Endothelial cell of umbilical vein (primary cell): ENCODE measurements around the gene FARP1. TPM values are rescaled to one million over a fixed set of nuclear protein-coding genes. Genes with fewer than 3 reads are reported as not detected.

Experiments
- BruUV-seq: library from RNA; stranded (reverse); fragments of 400-500 nt; replicated peaks from 2 replicates; lab custom pipeline; 2021; lab: Mats Ljungman, UMichigan
- CTCF ChIA-PET: fragments of 300-600, 350-600 bp; sonication (Branson Sonifier 250); formaldehyde crosslinking; loops from one replicate; lab custom pipeline; 2021; ENCODE audit warnings: antibody characterized with exemption, inconsistent platforms; lab: Charles Lee
- POLR2A ChIA-PET: fragments of 300-600, 350-600 bp; sonication (Branson Sonifier 250); formaldehyde crosslinking; loops from one replicate; lab custom pipeline; 2021; ENCODE audit warnings: antibody characterized with exemption, inconsistent platforms; lab: Charles Lee
- DNase-seq: peaks from one replicate; pipeline ENCODE4 v3.0.0-alpha.2; 2011; ENCODE audit warnings: low read depth, low spot score
- FAIRE-seq: peaks from 2 replicates; lab custom pipeline; 2011; peaks lifted over from hg19 to GRCh38; lab: Jason Lieb, UNC
- H2AFZ ChIP-seq: 2 replicates; pipeline ENCODE4 v1.6.0; 2012; ENCODE audit warnings: low read depth, low read length, control low read depth, inconsistent platforms
- H3K27ac ChIP-seq: 2 replicates; pipeline ENCODE4 v1.5.1; 2011; ENCODE audit warnings: low read depth, mild to moderate bottlenecking, control low read depth, low read length, moderate library complexity; ENCODE audit not compliant: insufficient read depth
- H3K27me3 ChIP-seq, 2 experiments: 2 replicates each; pipeline versions ENCODE4 v1.6.0 to v1.6.1; 2011; ENCODE audit warnings: low read length in 2 of 2, mixed read lengths in 1 of 2; ENCODE audit not compliant: control insufficient read depth in 2 of 2, insufficient read depth in 2 of 2
- H3K36me3 ChIP-seq, 2 experiments: 2 replicates in 1 of 2; 3 replicates in 1 of 2; pipeline ENCODE4 v1.5.1; 2011; ENCODE audit warnings: low read length in 2 of 2, mild to moderate bottlenecking in 1 of 2, moderate library complexity in 1 of 2; ENCODE audit not compliant: control insufficient read depth in 2 of 2, insufficient read depth in 2 of 2; ENCODE audit errors: extremely low read depth in 1 of 2
- H3K4me1 ChIP-seq: 3 replicates; pipeline ENCODE4 v1.5.1; 2011; ENCODE audit warnings: mild to moderate bottlenecking, low read length; ENCODE audit not compliant: control insufficient read depth, insufficient read depth; ENCODE audit errors: extremely low read depth
- H3K4me2 ChIP-seq: 2 replicates; pipeline ENCODE4 v1.6.1; 2011; ENCODE audit warnings: low read length, control low read depth, mixed read lengths; ENCODE audit not compliant: insufficient read depth
- H3K4me3 ChIP-seq, 3 experiments: fragments of 200-600 bp in 1 of 3; sonication (generic), shearing (Covaris generic) in 1 of 3; replicated peaks in 1 of 3; 2 replicates each; pipeline ENCODE4 v1.5.1; 2011 to 2016; ENCODE audit warnings: control low read depth in 3 of 3, low read length in 3 of 3, mild to moderate bottlenecking in 2 of 3, inconsistent platforms in 1 of 3, low read depth in 1 of 3, moderate library complexity in 1 of 3; ENCODE audit not compliant: insufficient read depth in 1 of 3
- H3K79me2 ChIP-seq: 2 replicates; pipeline ENCODE4 v1.6.0; 2012; ENCODE audit warnings: low read length, inconsistent platforms; ENCODE audit not compliant: control insufficient read depth, insufficient read depth
- H3K9ac ChIP-seq: replicated peaks from 2 replicates; pipeline ENCODE3; 2011; ENCODE audit warnings: low read length, control low read depth; ENCODE audit not compliant: insufficient read depth; ENCODE audit errors: extremely low read depth
- H3K9me1 ChIP-seq: replicated peaks from 3 replicates; pipeline ENCODE4 v1.6.0; 2011; ENCODE audit warnings: mild to moderate bottlenecking, low read length; ENCODE audit not compliant: control insufficient read depth, insufficient read depth; ENCODE audit errors: extremely low read depth
- H3K9me3 ChIP-seq: replicated peaks from 2 replicates; pipeline ENCODE4 v1.5.1; 2012; ENCODE audit warnings: low read length, inconsistent platforms; ENCODE audit not compliant: control insufficient read depth, insufficient read depth
- H4K20me1 ChIP-seq: replicated peaks from 2 replicates; pipeline ENCODE3; 2011; ENCODE audit warnings: mild to moderate bottlenecking, low read length; ENCODE audit not compliant: control insufficient read depth, insufficient read depth; ENCODE audit errors: extremely low read depth
- EZH2 ChIP-seq: IDR thresholded peaks from 2 replicates; pipeline ENCODE4 v1.6.1; 2012; ENCODE audit warnings: borderline replicate concordance, low read depth, mild to moderate bottlenecking, moderate library complexity, low read length, inconsistent platforms; ENCODE audit not compliant: severe bottlenecking
- FOS ChIP-seq: IDR thresholded peaks from 2 replicates; pipeline ENCODE4 v1.6.1; 2011; ENCODE audit warnings: mild to moderate bottlenecking, low read length, moderate library complexity, borderline replicate concordance; ENCODE audit not compliant: insufficient read depth
- GATA2 ChIP-seq: IDR thresholded peaks from 2 replicates; pipeline ENCODE4 v1.7.0; 2011; ENCODE audit warnings: low read depth, mild to moderate bottlenecking, moderate library complexity, mixed read lengths, low read length; ENCODE audit not compliant: insufficient read length, insufficient read depth
- JUN ChIP-seq: IDR thresholded peaks from 2 replicates; pipeline ENCODE4 v1.6.1; 2011; ENCODE audit warnings: borderline replicate concordance, low read depth; ENCODE audit not compliant: insufficient read length, insufficient read depth
- MYC ChIP-seq: IDR thresholded peaks from one replicate; pipeline ENCODE4 v1.6.1; 2011; ENCODE audit warnings: mild to moderate bottlenecking, low read depth, low read length
- POLR2A ChIP-seq: IDR thresholded peaks from 2 replicates; pipeline ENCODE4 v1.6.1; 2012; ENCODE audit warnings: low read depth, mild to moderate bottlenecking, control low read depth, low read length
- POLR2AphosphoS5 ChIP-seq: IDR thresholded peaks from 2 replicates; pipeline ENCODE4 v1.6.1; 2012; ENCODE audit warnings: low read depth, mild to moderate bottlenecking, control low read depth, low read length, moderate library complexity; ENCODE audit not compliant: insufficient read depth
- dilution Hi-C: fragments of 300-500 bp; cut with MboI; formaldehyde crosslinking; loops from one replicate; pipeline ENCODE4 v1.15.0; 2019; ENCODE audit warnings: low sequenced_read_pairs; ENCODE audit not compliant: extremely low pct_ligation_motif_present
- intact Hi-C: fragments of 100-400 bp; cut with micrococcal nuclease; formaldehyde crosslinking; loops from one replicate; pipeline ENCODE4 v1.10.0; 2022
- polyA plus RNA-seq, 4 experiments: library from polyadenylated mRNA; depleted of rRNA in 3 of 4; stranded (reverse) in 3 of 4; unstranded in 1 of 4; fragments of >200 nt; gene quantifications; 2 replicates each; pipeline versions ENCODE4 v1.2.1 to v1.2.3, GENCODE V29; 2011 to 2012; ENCODE audit warnings: missing spikeins in 1 of 4
- total RNA-seq: library from RNA; stranded (reverse); gene quantifications from 2 replicates; pipeline ENCODE4 v1.2.3, GENCODE V29; 2021
- TF ChIP-seq, protein P1 (sequence below), 2 donors: IDR thresholded peaks; 1 replicate in 1 of 2; 2 replicates in 1 of 2; pipeline ENCODE4 v1.5.1; 2011; ENCODE audit warnings: low read length in 2 of 2, mild to moderate bottlenecking in 2 of 2, moderate library complexity in 2 of 2, control low read depth in 1 of 2, inconsistent platforms in 1 of 2, low read depth in 1 of 2; ENCODE audit not compliant: insufficient read depth in 1 of 2; ENCODE audit errors: extremely low read depth in 1 of 2
- TF ChIP-seq, protein P2 (sequence below): IDR thresholded peaks from 2 replicates; pipeline ENCODE4 v1.6.1; 2011; ENCODE audit not compliant: insufficient read depth, insufficient read length

The FARP1 gene
- total and polyA plus RNA-seq, 2 donors (not counting 3 experiments of a cell fraction or from before 2014, with no cell fraction given) = 19.0 to 77.7 TPM

DNA sequence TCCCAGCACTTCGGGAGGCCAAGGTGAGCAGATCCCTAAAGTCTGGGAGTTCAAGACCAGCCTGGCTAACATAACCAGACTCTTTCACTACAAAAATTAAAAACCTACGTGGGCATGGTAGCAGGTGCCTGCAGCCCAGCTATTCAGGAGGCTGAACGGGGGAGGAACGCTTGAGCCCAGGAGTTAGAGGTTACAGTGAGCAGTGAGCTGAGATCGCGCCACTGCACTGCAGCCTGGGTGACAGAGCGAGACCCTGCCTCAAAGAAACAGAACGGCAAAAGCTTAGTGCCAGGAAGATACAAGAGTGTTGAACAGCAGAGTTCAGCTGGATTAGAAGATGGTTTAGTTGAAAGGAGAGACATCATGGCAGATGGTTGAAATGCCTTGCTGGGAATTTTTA lies 58.3 kb downstream of the FARP1 start:
- no peak for DNase-seq
- Histone ChIP-seq H3K27ac (no peak overlapping the region), H3K4me1 (no peaks in the 10 kb centered on the region), H3K4me2 (no peak overlapping the region), H3K9me3 (no peaks in the 10 kb centered on the region), H3K9me1 (no peaks in the 10 kb centered on the region), H3K27me3 (no peaks in the 10 kb centered on the region), H3K9ac (no peak overlapping the region), H3K4me3 (no peak overlapping the region), H3K79me2 (peaks cover 1% of the 10 kb centered on the region), H3K36me3 (no peaks in the 10 kb centered on the region), H2AFZ (no peak overlapping the region), H4K20me1 (no peaks in the 10 kb centered on the region)
- ChIA-PET CTCF (interaction anchor here (0.7 to 1.5 kb wide), 2 partner anchors 13 to 472 kb away, joined by 3 read pairs; no protein-coding TSS in a partner anchor), POLR2A (no interaction called here)
- intact Hi-C loops = no loop called here
- FAIRE-seq = no peak
- TF ChIP-seq, protein P1, sequence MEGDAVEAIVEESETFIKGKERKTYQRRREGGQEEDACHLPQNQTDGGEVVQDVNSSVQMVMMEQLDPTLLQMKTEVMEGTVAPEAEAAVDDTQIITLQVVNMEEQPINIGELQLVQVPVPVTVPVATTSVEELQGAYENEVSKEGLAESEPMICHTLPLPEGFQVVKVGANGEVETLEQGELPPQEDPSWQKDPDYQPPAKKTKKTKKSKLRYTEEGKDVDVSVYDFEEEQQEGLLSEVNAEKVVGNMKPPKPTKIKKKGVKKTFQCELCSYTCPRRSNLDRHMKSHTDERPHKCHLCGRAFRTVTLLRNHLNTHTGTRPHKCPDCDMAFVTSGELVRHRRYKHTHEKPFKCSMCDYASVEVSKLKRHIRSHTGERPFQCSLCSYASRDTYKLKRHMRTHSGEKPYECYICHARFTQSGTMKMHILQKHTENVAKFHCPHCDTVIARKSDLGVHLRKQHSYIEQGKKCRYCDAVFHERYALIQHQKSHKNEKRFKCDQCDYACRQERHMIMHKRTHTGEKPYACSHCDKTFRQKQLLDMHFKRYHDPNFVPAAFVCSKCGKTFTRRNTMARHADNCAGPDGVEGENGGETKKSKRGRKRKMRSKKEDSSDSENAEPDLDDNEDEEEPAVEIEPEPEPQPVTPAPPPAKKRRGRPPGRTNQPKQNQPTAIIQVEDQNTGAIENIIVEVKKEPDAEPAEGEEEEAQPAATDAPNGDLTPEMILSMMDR (IDR thresholded peaks at IDR 0.05; ENCODE audit: extremely low read depth in 1 of 2, insufficient read depth in 1 of 2, low read depth in 1 of 2, low read length in 2 of 2) = no peak
- TF ChIP-seq POLR2A (no peak), FOS (no peak), MYC (no peak), EZH2 (no peak), GATA2 (no peak), JUN (no peak), POLR2AphosphoS5 (no peak)
- TF ChIP-seq, protein P2, sequence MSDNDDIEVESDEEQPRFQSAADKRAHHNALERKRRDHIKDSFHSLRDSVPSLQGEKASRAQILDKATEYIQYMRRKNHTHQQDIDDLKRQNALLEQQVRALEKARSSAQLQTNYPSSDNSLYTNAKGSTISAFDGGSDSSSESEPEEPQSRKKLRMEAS = no peak
- dilution Hi-C loops = no loop called here
- BruUV-seq = no TSS peak
